Stimulated activated naive B cell treated with anti-CD40 and anti-IgM and Interleukin-4, amounts not matched to agents 10 μg/mL and 1 μg/mL and 100 μg/mL, for 72 hours (primary cell): Measurements from ENCODE around the gene GALNT17.
"Not testable (repeated sequence)": the region's sequence is repeated elsewhere in the genome, so short reads cannot be mapped to it uniquely, and the experiment has no call there.

Experiments
- ATAC-seq, 2 donors: fragments of 150-1000 bp; cut with Tn5 transposase; replicated peaks; 2 replicates each; pipeline ENCODE4 v1.10.0; 2021; ENCODE audit warnings: moderate library complexity in 1 of 2
- DNase-seq: peaks from one replicate; pipeline ENCODE4 v3.0.0; 2021
- H3K27ac Mint-ChIP-seq: one replicate; pipeline ENCODE4 v1.8.0; 2022; ENCODE audit warnings: mild to moderate bottlenecking, mixed read lengths
- H3K27me3 Mint-ChIP-seq, 2 donors: one replicate each; pipeline ENCODE4 v1.8.0; 2022; ENCODE audit warnings: mixed read lengths in 2 of 2
- H3K36me3 Mint-ChIP-seq, 2 donors: one replicate each; pipeline ENCODE4 v1.8.0; 2022; ENCODE audit warnings: mixed read lengths in 2 of 2, mild to moderate bottlenecking in 1 of 2
- H3K4me1 Mint-ChIP-seq, 2 donors: one replicate each; pipeline ENCODE4 v1.8.0; 2022; ENCODE audit warnings: mixed read lengths in 2 of 2, mild to moderate bottlenecking in 1 of 2
- H3K4me3 Mint-ChIP-seq, 2 donors: one replicate each; pipeline ENCODE4 v1.8.0; 2022; ENCODE audit warnings: mild to moderate bottlenecking in 2 of 2, mixed read lengths in 2 of 2, moderate library complexity in 1 of 2
- H3K9me3 Mint-ChIP-seq, 2 donors: one replicate each; pipeline ENCODE4 v1.8.0; 2022; ENCODE audit warnings: mixed read lengths in 2 of 2, mild to moderate bottlenecking in 1 of 2

The GALNT17 gene

GRCh38 chr7:71638108-71638507 is 506.2 kb downstream of the GALNT17 start:
- H3K9me3 Mint-ChIP-seq, result peaks cover 10 to 11% of the 10 kb centered on the region in 2 donors
- ATAC-seq (no peak), DNase-seq (no peak)
- no peaks in the 10 kb centered on the region for H3K27me3 Mint-ChIP-seq
- H3K27ac Mint-ChIP-seq, result no peak overlapping the region
- H3K4me1 Mint-ChIP-seq, result no peaks in the 10 kb centered on the region
- H3K4me3 Mint-ChIP-seq, result no peak overlapping the region
- H3K36me3 Mint-ChIP-seq, result no peaks in the 10 kb centered on the region

DNA sequence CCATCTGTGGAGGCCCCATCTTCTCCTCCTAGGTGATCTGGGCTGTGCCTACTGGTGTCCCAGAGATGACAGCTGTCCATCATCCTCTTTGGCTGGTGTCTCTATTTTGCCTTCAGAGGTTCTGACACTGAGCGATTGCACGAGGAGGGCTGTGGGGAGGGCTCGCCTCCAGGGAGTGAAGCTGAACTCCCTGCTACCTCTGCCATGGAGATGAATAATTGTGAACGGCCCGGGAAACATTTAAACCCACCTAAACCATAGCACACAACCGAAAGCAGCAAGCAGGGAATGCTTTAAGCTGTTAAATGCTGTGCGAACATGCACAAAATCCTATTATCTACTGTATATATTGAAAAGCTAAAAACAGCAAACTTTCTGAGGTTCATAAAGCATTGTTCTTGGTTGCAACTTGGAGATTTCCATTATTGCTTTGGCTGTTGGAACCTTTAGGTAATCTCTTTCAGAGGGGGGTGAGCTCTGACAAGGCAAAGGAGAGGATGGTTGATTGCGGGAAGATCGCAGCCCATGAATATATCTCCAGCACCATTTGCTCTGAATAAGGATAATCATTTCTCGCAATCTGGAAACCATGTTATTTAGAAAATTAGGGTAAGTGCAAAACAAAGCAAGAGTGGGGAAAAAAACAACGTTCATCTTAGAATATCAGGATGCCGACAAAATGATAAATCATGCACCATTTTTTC is 507.6 kb downstream of the GALNT17 start:
- Mint-ChIP-seq H3K36me3 (no peaks in the 10 kb centered on the region), H3K27me3 (no peaks in the 10 kb centered on the region), H3K9me3 (peaks cover 11 to 12% of the 10 kb centered on the region in 2 donors), H3K4me3 (no peak overlapping the region), H3K27ac (no peak overlapping the region), H3K4me1 (no peaks in the 10 kb centered on the region)
- ATAC-seq, result no peak
- no peak for DNase-seq

DNA sequence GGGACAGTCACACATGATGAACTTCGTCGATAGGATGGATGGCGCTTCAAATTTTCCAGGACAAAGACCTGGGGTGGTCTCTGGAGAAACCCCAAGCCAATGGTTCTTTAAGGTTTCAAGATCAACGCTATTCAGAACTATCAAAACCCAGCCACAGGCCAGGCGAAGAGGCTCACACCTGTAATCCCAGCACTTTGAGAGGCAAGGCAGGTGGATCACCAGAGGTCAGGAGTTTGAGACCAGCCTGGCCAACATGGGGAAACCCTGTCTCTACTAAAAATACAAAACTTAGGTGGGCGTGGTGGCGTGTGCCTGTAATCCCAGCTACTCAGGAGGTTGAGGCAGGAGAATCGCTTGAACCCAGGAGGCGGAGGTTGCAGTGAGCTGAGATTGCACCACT is 511.1 kb downstream of the GALNT17 start:
- not testable (repeated sequence) for H3K27me3 Mint-ChIP-seq, ATAC-seq, H3K4me1 Mint-ChIP-seq, H3K36me3 Mint-ChIP-seq, H3K27ac Mint-ChIP-seq, DNase-seq, H3K4me3 Mint-ChIP-seq
- peaks cover 12 to 14% of the 10 kb centered on the region in 2 donors for H3K9me3 Mint-ChIP-seq

DNA sequence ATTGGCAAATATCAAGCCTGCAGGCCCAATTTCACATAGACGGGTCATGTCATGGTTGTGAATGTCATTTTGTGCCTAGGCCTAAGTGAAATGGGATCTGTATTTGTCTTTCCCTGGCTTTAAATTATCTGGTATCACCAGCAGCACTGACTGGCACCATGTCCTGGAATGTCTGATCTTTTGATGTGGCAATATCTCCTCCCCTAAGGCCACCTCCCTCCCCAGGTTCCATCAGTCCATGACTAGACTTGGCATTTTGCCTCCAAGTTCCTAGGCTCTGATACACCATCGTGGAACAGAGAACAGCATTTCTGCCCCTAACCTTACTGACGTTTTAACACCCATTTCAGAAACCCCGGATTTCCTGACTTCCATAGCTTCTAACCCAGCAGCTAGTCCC is 513.9 kb downstream of the GALNT17 start:
- no peak for ATAC-seq

GRCh38 chr7:71649812-71650211 is 517.9 kb downstream of the GALNT17 start:
- DNase-seq (no peak), ATAC-seq (no peak)
- Mint-ChIP-seq H3K27me3 (no peaks in the 10 kb centered on the region), H3K27ac (no peak overlapping the region), H3K9me3 (peaks cover 12 to 14% of the 10 kb centered on the region in 2 donors), H3K36me3 (no peaks in the 10 kb centered on the region), H3K4me1 (no peaks in the 10 kb centered on the region), H3K4me3 (no peak overlapping the region)

More for the DNA sequence above, 513.9 kb downstream of the GALNT17 start:
- Mint-ChIP-seq H3K27ac (no peak overlapping the region), H3K9me3 (peaks cover 14 to 16% of the 10 kb centered on the region in 2 donors), H3K4me1 (no peaks in the 10 kb centered on the region), H3K36me3 (no peaks in the 10 kb centered on the region), H3K4me3 (no peak overlapping the region), H3K27me3 (no peaks in the 10 kb centered on the region)
- DNase-seq, result no peak

- Mint-ChIP-seq H3K4me1 (no peaks in the 10 kb centered on the region), H3K36me3 (no peaks in the 10 kb centered on the region), H3K27me3 (no peaks in the 10 kb centered on the region), H3K4me3 (no peak overlapping the region), H3K27ac (no peak overlapping the region), H3K9me3 (peaks cover 8 to 10% of the 10 kb centered on the region in 2 donors)
- ATAC-seq, result no peak
- DNase-seq, result no peak
These were observed 518.9 kb downstream of the GALNT17 start for GRCh38 chr7:71650653-71651337.

- ATAC-seq (no peak), DNase-seq (no peak)
- no peaks in the 10 kb centered on the region for H3K4me1 Mint-ChIP-seq
- H3K27me3 Mint-ChIP-seq, result no peaks in the 10 kb centered on the region
- no peak overlapping the region for H3K27ac Mint-ChIP-seq
- no peak overlapping the region for H3K4me3 Mint-ChIP-seq
- H3K9me3 Mint-ChIP-seq, result peaks cover 12 to 14% of the 10 kb centered on the region in 2 donors
- H3K36me3 Mint-ChIP-seq, result no peaks in the 10 kb centered on the region
These were observed 520.6 kb downstream of the GALNT17 start for GRCh38 chr7:71652510-71652909.

- H3K36me3 Mint-ChIP-seq, result no peaks in the 10 kb centered on the region
- peaks cover 13 to 14% of the 10 kb centered on the region in 2 donors for H3K9me3 Mint-ChIP-seq
- H3K4me3 Mint-ChIP-seq, result no peak overlapping the region
- no peaks in the 10 kb centered on the region for H3K27me3 Mint-ChIP-seq
- no peak for DNase-seq
- no peak overlapping the region for H3K27ac Mint-ChIP-seq
- ATAC-seq, result no peak
- no peaks in the 10 kb centered on the region for H3K4me1 Mint-ChIP-seq
These were observed 525.4 kb downstream of the GALNT17 start for GRCh38 chr7:71657386-71657785.

GRCh38 chr7:71659622-71660021 is 527.7 kb downstream of the GALNT17 start:
- Mint-ChIP-seq H3K9me3 (peaks cover 16% of the 10 kb centered on the region in 2 donors), H3K27ac (no peak overlapping the region), H3K36me3 (no peaks in the 10 kb centered on the region), H3K4me3 (no peak overlapping the region), H3K4me1 (no peaks in the 10 kb centered on the region), H3K27me3 (no peaks in the 10 kb centered on the region)
- no peak for ATAC-seq
- no peak for DNase-seq

DNA sequence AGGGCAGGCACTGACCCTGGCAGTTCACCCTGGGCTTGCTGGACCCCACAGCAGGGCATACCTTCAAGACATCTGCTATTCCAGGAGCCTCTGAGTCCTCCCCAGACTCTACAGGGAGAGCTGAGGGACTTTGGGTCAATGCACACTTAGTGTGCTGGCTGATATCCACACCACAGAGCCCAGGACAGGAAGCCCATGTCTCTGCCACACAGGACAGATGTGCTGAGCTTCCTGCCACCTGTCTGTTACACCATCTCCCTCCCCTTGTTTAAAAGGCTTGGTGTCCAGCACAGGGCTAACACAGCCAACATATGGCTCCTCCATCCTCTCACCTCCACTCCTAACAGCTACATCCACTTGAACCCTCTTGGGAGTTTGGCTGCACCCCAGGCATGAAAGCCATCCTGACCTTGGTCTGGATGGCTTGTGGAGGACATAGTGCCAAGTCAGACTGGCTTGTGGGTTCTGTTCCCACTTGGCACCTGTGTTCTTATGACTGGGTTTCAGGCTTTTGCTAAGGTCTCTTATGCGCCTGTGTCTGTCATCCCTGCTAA is 529.8 kb downstream of the GALNT17 start:
- H3K36me3 Mint-ChIP-seq, result no peaks in the 10 kb centered on the region
- H3K27ac Mint-ChIP-seq, result peak overlapping the region; percentile 10
- peaks cover 8 to 15% of the 10 kb centered on the region in 2 donors for H3K9me3 Mint-ChIP-seq
- H3K27me3 Mint-ChIP-seq, result no peaks in the 10 kb centered on the region
- DNase-seq (no peak), ATAC-seq (no peak)
- no peaks in the 10 kb centered on the region for H3K4me1 Mint-ChIP-seq
- no peak overlapping the region for H3K4me3 Mint-ChIP-seq

DNA sequence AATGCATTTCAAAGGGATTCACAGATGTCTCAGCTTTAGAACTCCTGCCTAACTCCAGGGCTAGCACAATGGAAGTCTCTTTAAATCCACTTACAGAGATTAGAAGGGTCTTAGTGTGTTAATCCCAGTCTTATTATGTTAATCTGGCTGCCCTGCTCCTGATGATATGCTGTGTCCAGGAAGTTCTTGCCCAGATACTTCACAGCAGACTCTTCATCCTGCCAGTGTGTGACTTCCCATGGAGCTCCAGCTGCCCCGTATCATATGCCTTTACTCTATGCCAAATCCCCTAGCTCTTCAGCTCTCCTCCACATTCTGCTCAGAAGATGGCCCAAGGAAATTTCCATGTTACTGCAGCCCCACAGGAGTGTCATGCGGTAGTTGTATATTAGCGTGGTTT is 533.8 kb downstream of the GALNT17 start:
- no peaks in the 10 kb centered on the region for H3K27me3 Mint-ChIP-seq
- no peak overlapping the region for H3K27ac Mint-ChIP-seq
- ATAC-seq, result no peak
- no peak for DNase-seq
- H3K4me3 Mint-ChIP-seq, result no peak overlapping the region
- H3K4me1 Mint-ChIP-seq, result no peaks in the 10 kb centered on the region
- H3K9me3 Mint-ChIP-seq, result peaks cover 7 to 12% of the 10 kb centered on the region in 2 donors
- no peaks in the 10 kb centered on the region for H3K36me3 Mint-ChIP-seq

DNA sequence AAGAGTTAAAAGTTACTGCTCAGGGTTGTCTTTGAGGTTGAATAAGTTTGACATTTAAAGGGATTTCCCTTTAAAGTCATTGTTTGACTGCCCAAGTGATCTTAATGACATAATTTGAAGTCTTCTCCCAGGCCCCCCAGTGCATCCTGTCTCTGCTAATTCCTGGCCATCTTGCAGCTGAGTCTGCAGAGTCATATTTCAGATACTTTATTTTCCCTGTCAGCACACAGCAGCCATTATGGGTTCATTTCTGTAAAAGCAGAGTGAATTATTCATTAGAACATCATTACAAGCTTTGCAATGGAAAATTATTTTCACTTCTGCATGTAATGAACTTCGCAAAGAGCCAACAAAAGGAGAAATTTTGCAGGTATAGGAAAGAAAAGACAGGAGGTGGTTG is 536.6 kb downstream of the GALNT17 start:
- Mint-ChIP-seq H3K4me1 (no peaks in the 10 kb centered on the region), H3K4me3 (no peak overlapping the region), H3K27ac (no peak overlapping the region), H3K27me3 (no peaks in the 10 kb centered on the region), H3K36me3 (no peaks in the 10 kb centered on the region), H3K9me3 (peaks cover 3 to 4% of the 10 kb centered on the region in 2 donors)
- no peak for DNase-seq
- ATAC-seq, result no peak

DNA sequence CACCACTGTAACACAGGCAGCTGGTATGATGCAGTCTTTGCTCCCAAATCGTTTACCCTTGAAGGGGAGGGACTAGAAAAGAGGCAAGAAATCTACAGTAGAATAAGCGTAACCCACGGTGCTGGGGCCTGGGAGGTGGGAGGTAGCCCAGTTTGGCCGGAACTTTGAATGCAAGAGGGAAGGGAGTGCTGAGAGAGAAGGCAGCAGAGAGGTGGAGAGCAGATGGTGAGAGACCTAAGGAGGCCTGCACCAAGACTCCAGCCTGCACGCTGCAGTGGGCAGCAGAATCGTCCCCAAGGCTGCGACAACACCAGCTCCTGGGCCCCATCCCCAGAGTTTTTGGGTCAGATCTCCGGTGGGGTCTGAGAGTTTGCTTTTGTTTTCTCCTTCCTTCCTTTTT is 547.5 kb downstream of the GALNT17 start:
- ATAC-seq, result no peak
- H3K27ac Mint-ChIP-seq, result no peak overlapping the region

DNA sequence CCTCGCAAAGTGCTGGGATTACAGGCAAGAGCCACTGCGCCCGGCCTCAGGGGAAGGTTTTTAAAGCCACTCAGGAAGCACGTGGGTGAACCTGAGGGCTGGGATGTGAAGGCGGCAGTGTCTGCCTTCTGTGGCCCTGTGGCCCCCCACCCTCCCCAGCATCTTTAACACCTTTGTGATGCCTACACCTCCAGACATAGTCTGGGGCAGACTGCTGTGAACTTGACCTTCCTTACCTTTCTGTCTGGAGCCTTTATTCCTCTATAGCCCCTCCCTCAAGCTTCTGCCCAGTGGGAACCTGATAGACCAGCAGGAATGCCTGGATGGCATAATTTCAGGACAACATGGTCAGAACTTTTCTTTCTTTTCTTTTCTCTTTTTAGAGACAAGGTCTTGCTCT is 550.2 kb downstream of the GALNT17 start:
- Mint-ChIP-seq H3K27ac (no peak overlapping the region), H3K27me3 (no peaks in the 10 kb centered on the region), H3K36me3 (no peaks in the 10 kb centered on the region), H3K9me3 (peaks cover 4 to 7% of the 10 kb centered on the region in 2 donors), H3K4me1 (no peaks in the 10 kb centered on the region), H3K4me3 (no peak overlapping the region)
- DNase-seq (no peak), ATAC-seq (no peak)

More for the DNA sequence above, 547.5 kb downstream of the GALNT17 start:
- peaks cover 6 to 7% of the 10 kb centered on the region in 2 donors for H3K9me3 Mint-ChIP-seq
- no peak for DNase-seq
- H3K4me3 Mint-ChIP-seq, result no peak overlapping the region
- H3K4me1 Mint-ChIP-seq, result no peaks in the 10 kb centered on the region
- no peaks in the 10 kb centered on the region for H3K27me3 Mint-ChIP-seq
- H3K36me3 Mint-ChIP-seq, result no peaks in the 10 kb centered on the region
